HG03025 (cell line): ENCODE measurements around the gene KLK6.

Experiments
- ATAC-seq: cut with Tn5 transposase; IDR thresholded peaks from one replicate; pipeline ENCODE4 v1.9.1; 2021; ENCODE audit warnings: mild to moderate bottlenecking, moderate library complexity; ENCODE audit not compliant: unreplicated experiment, low FRiP score

KLK6 gene

DNA sequence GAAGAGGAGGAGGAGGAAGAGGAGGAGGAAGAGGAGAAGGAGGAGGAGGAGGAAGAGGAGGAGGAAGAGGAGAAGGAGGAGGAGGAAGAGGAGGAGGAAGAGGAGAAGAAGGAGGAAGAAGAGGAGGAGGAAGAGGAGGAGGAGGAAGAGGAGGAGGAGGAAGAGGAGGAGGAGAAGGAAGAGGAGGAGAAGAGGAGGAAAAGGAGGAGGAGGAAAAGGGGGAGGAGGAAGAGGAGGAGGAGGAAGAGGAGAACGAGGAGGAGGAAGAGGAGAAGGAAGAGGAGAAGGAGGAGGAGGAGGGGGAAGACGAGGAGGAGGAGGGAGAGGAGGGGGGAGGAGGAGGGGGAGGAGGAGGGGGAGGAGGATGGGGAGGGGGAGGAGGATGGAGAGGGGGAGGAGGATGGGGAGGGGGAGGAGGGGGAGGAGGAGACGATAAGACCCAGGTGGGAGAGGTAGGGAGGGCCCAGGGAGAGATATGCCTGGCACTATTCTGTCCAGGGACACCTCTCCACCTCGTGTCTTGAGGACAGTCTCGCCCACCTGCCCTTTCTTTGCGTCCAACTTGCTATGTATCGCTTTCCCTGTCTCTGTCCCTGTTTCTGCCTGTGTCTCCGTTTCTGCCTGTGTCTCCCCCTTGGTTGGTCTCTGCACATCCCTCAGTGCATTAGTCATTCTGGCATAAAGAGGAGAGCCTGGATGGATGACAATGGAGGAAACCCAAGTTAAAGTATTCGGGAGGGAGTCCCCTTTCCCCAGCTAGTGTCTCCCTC is 9.5 kb downstream of the KLK6 start:
- ATAC-seq = no peak

DNA sequence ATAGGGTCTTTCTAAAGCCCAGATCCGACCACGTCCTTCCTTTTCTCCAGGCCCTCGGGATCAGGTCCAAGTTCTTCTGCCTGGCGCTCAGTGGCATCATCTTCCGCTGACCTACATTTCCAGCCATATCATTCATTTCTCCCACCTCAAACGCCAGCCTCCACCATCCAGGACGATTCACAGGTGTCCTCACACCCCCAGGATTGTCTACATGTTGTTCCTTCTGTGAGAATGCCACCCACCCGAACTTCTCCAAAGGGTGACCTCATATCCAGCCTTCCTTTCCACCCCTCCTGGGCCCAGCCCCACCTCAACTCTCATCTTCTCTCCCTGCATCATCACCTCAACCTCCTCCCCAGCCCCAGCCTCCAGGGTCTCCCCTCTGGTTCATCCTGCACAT is 11.8 kb downstream of the KLK6 start:
- ATAC-seq = no peak

GRCh38 chr19:50952910-50953309 is 16.5 kb downstream of the KLK6 start, which contains the start of gene KLK5:
KLK5 (minus strand) TSS chr19:50953038; CDS start chr19:50952657, 381 bp downstream.
- no peak for ATAC-seq

DNA sequence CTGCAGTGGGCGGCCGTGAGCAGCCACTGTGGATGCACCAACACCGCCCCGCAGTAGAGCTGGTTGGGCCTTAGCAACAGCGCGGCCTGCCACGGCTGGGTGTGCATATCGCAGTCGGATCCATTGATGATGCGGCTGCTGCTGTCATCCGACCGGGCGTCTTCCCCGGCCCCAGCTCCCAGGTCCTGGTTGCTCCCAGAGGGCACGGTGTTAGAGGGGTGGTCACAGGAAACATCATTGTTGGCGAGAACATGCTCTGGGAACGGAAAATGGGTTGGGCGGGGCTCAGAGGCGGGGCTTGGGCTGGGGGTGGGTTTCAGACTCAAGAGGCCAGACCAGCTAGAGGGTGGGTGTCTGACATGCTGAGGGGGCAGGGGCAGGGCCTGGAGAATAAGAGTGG is 19.5 kb downstream of the KLK6 start:
- no peak for ATAC-seq

- no peak for ATAC-seq
These were observed 22.3 kb downstream of the KLK6 start for GRCh38 chr19:50947123-50947522.

- no peak for ATAC-seq
These were observed 24.6 kb downstream of the KLK6 start for GRCh38 chr19:50944795-50945194.

DNA sequence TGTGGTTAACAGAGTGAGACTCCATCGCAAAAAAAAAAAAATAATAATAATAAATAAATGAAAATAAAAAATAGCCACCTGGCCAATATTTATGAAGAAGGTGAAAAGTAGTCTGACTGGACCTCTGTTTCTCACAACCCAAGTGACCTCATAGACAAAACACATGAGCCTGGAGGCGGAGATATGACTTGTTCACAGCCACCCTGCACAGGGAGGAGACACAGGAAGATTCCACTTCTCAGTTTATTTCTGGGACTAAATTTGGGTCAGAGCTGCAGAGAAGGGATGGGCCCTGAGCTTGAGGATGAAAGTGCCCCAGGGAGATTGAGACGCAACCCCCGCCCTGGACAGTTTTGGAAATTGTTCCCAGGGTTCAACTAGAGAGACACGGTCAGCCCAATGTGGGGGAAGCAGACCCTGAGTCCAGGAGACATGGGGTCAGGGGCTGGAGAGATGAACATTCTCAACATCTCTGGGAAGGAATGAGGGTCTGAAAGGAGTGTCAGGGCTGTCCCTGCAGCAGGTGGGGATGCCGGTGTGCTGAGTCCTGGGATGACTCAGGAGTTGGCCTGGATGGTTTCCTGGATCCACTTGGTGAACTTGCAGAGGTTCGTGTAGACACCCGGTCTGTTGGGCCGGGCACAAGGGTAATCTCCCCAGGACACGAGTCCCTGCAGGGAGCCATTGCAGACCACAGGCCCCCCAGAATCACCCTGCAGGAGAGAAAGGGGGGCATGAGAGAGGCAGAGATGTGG is 26.1 kb downstream of the KLK6 start:
- no peak for ATAC-seq

DNA sequence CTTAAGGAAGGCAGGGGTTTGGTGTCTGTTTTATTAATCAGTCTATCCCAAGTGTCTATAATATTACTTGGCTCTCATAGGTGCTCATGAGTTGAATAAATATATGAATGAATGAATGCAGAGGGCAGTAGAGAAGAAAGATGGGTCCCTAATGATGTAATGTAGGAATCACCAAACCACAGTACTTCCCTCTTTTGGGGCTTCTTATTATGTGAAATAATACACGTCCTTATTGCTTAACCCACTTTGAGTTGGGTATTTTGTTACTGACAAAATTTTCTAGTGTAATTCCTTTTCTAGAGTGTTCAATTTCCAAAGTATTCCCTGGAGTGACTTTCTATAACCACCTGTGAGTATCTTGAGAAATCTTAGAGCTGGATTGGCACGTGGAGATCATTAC is 29.8 kb downstream of the KLK6 start:
- no peak for ATAC-seq

- no peak for ATAC-seq
These were observed 35.8 kb downstream of the KLK6 start for GRCh38 chr19:50933640-50934039.

GRCh38 chr19:50932690-50933083 is 36.7 kb downstream of the KLK6 start:
- no peak for ATAC-seq

DNA sequence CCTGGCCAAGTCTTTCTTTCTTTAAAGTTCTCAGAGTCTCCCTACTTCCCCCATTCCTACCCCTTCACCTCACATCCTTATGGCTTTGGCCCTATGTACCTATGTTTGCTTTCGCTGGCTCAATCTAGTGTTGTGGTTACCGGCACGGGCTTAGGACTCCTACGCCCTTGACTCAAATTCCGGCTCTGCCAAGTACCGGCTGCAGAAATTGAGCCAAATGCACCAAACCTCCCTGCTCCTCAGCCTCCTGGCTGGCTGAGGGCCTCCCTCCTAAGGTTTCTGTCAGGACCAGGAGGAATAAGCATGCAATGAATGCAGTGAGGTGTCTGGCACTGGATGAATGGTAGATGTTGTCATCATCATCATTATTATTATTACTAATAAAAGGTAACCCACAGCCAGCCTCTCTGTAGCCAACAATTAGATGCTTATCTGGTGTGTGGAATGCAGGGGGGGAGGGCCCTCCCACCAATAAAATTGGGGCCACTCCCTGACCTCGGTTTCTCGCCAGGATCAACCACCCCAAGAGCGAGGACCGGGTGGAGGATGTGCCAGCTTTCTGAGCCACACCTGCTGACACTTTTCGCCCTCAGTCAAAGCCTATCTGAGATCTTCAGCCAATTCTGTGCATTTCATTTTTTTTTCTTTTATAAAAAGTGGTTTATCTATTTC is 37.2 kb downstream of the KLK6 start:
- ATAC-seq = no peak

DNA sequence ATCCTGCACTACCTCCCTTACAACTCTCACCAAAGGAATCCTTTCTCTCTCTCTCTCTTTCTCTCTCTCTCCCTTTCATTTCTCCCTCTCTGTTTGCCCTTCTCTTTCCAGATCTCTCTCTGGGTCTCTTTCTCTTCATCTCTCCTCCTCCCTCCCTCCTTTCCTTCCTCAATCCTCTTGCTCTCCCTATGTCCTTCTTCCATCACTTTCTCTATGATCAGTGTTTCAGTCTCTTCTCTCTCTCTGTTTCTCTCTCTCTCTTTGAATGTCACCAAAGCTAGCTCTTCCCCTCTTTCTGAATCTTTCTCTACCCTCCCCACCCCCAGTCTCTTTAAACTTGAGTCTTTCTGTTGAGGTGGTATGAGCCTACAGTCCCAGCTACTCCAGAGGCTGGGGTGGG is 38.4 kb downstream of the KLK6 start:
- ATAC-seq = no peak

- no peak for ATAC-seq
These were observed 40.6 kb downstream of the KLK6 start for GRCh38 chr19:50928831-50929230.

- no peak for ATAC-seq
These were observed 43.2 kb downstream of the KLK6 start for GRCh38 chr19:50926144-50926543.

- ATAC-seq = no peak
These were observed 43.7 kb downstream of the KLK6 start for GRCh38 chr19:50925734-50926133.

GRCh38 chr19:50924586-50924985 is 44.8 kb downstream of the KLK6 start:
- ATAC-seq = no peak

GRCh38 chr19:50922317-50922853 is 47.0 kb downstream of the KLK6 start:
- no peak for ATAC-seq

GRCh38 chr19:50921426-50922316 is 47.7 kb downstream of the KLK6 start:
- ATAC-seq = no peak

DNA sequence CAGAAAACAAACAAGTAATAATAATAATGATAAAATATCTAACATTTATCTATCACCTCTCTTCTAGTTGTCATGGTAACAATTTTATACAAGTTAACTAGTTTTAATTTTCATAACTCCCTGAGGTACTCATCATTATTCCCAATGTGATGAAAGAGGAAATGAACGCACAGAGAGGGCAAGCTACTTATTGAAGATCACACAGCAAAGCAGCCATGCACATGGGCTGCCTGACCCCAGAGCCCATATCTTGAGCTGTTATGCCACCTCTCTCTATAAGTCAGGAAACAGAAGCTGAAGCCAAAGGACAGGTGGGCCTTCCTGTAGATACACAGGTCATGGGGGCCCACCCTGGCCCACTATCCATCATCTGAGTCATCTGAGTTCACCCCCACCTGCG is 53.3 kb downstream of the KLK6 start:
- ATAC-seq = no peak
